Stomach (tissue), 4 donors: ENCODE data around the gene CCNH.

ENCODE experiments used
- POLR2A ChIP-seq, 4 donors: fragments of 450-650 bp; IDR thresholded peaks; one replicate each; pipeline ENCODE4 v1.6.1; 2016; ENCODE audit warnings: antibody characterized with exemption in 4 of 4, control low read depth in 2 of 4, mild to moderate bottlenecking in 1 of 4, moderate library complexity in 1 of 4
- POLR2AphosphoS5 ChIP-seq, 3 donors: sonication (generic); formaldehyde crosslinking; IDR thresholded peaks; one replicate each; pipeline ENCODE4 v1.6.1; 2016; ENCODE audit warnings: antibody characterized with exemption in 3 of 3

- no peak for TF ChIP-seq POLR2AphosphoS5 (IDR thresholded peaks at IDR 0.05)
- TF ChIP-seq POLR2A (IDR thresholded peaks at IDR 0.05): no peak
These were observed 11.1 kb downstream of the CCNH start for GRCh38 chr5:87401626-87402025.
